Upper lobe of left lung (tissue), 6 donors: ENCODE measurements around the gene CTSH. TPM values are rescaled to one million over a fixed set of nuclear protein-coding genes. Genes with fewer than 3 reads are reported as not detected.

Experiments
- ATAC-seq, 2 donors: fragments of 200-7000 bp; cut with Tn5 transposase; one replicate each; pipeline ENCODE4 v1.9.1; 2022; ENCODE audit warnings: mild to moderate bottlenecking in 2 of 2, moderate library complexity in 2 of 2; ENCODE audit not compliant: low FRiP score in 2 of 2
- DNase-seq, 2 donors: peaks; one replicate each; pipeline ENCODE4 v3.0.0-alpha.2; 2019 to 2020
- H3K27ac ChIP-seq, 4 donors: fragments of 200-600 bp; sonication (generic); one replicate each; pipeline ENCODE4 v1.5.1; 2016 to 2019
- H3K27me3 ChIP-seq, 4 donors: fragments of 200-600 bp; sonication (generic); one replicate each; pipeline ENCODE4 v1.5.1; 2017 to 2019
- H3K36me3 ChIP-seq, 4 donors: fragments of 200-600 bp; sonication (generic); one replicate each; pipeline ENCODE4 v1.5.1; 2016 to 2019
- H3K4me1 ChIP-seq, 4 donors: fragments of 200-600 bp; sonication (generic); one replicate each; pipeline ENCODE4 v1.5.1; 2018 to 2019
- H3K4me3 ChIP-seq, 4 donors: fragments of 200-600 bp; sonication (generic); one replicate each; pipeline ENCODE4 v1.5.1; 2017 to 2019; ENCODE audit warnings: mild to moderate bottlenecking in 2 of 4, moderate library complexity in 1 of 4
- H3K9me3 ChIP-seq, 4 donors: fragments of 200-600 bp; sonication (generic); one replicate each; pipeline ENCODE4 v1.5.1; 2018 to 2019
- EP300 ChIP-seq, 4 donors: sonication (generic); formaldehyde crosslinking; IDR thresholded peaks; one replicate each; pipeline ENCODE4 v1.5.1; 2017; ENCODE audit warnings: antibody characterized with exemption in 4 of 4, control low read depth in 2 of 4
- POLR2A ChIP-seq, 4 donors: fragments of 450-650 bp; IDR thresholded peaks; one replicate each; pipeline ENCODE4 v1.5.1; 2016 to 2017; ENCODE audit warnings: antibody characterized with exemption in 4 of 4, mild to moderate bottlenecking in 2 of 4
- POLR2AphosphoS5 ChIP-seq, 2 donors: sonication (generic); formaldehyde crosslinking; IDR thresholded peaks; one replicate each; pipeline ENCODE4 v1.5.1; 2017; ENCODE audit warnings: antibody characterized with exemption in 2 of 2
- whole genome bisulfite sequencing, 2 donors: methylation state at CpG; one replicate each; pipeline ENCODE4 v1.1.5; 2017 to 2018; 5-methylcytosine and 5-hydroxymethylcytosine counted together
- total RNA-seq, 6 donors: library from RNA; depleted of rRNA in 4 of 6; stranded (reverse); fragments of >200 nt in 4 of 6; gene quantifications; one replicate each; pipeline versions ENCODE4 v1.1.0 to v1.2.1, GENCODE V29; 2016 to 2021
- TF ChIP-seq, protein P1 (sequence below), 6 experiments: fragments of 450-650 bp in 4 of 6; fragments of 200-600 bp in 2 of 6; sonication (generic) in 2 of 6; IDR thresholded peaks; one replicate each; pipeline ENCODE4 v1.5.1; 2016 to 2019; ENCODE audit warnings: antibody characterized with exemption in 6 of 6
- donor health status: DM: no; HTN: no; CAD: no; lungs with moderate emphysema.
- donor health status: DM: no; HTN: yes; CAD: no; lungs with severe emphysema.

Gene CTSH
- total RNA-seq, 6 donors from 2014 or later: 699 to 3,907 (median 1,498) TPM

GRCh38 chr15:78950902-78951840 is 6.3 kb upstream of the CTSH start:
- TF ChIP-seq, protein P1, sequence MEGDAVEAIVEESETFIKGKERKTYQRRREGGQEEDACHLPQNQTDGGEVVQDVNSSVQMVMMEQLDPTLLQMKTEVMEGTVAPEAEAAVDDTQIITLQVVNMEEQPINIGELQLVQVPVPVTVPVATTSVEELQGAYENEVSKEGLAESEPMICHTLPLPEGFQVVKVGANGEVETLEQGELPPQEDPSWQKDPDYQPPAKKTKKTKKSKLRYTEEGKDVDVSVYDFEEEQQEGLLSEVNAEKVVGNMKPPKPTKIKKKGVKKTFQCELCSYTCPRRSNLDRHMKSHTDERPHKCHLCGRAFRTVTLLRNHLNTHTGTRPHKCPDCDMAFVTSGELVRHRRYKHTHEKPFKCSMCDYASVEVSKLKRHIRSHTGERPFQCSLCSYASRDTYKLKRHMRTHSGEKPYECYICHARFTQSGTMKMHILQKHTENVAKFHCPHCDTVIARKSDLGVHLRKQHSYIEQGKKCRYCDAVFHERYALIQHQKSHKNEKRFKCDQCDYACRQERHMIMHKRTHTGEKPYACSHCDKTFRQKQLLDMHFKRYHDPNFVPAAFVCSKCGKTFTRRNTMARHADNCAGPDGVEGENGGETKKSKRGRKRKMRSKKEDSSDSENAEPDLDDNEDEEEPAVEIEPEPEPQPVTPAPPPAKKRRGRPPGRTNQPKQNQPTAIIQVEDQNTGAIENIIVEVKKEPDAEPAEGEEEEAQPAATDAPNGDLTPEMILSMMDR (IDR thresholded peaks at IDR 0.05): peak in 3 of 6 experiments; percentile 21 to 35 (median 30)
- TF ChIP-seq POLR2AphosphoS5 (IDR thresholded peaks at IDR 0.05) (no peak), POLR2A (IDR thresholded peaks at IDR 0.05) (no peak), EP300 (IDR thresholded peaks at IDR 0.05) (no peak)
- 29 to 32% methylated on average over 10 of the region's 10 CpGs for WGBS, 2 donors
- H3K9me3 ChIP-seq: no peaks in the 10 kb centered on the region
- peaks cover 18 to 24% (median 21%) of the 10 kb centered on the region in 4 donors for H3K4me1 ChIP-seq
- H3K4me3 ChIP-seq: no peak overlapping the region
- no peaks in the 10 kb centered on the region for H3K27me3 ChIP-seq
- H3K27ac ChIP-seq: peak overlapping the region; percentile 79 to 89 (median 82)
- DNase-seq (no peak), ATAC-seq (peak; percentile 48 to 69)
- no peaks in the 10 kb centered on the region for H3K36me3 ChIP-seq

DNA sequence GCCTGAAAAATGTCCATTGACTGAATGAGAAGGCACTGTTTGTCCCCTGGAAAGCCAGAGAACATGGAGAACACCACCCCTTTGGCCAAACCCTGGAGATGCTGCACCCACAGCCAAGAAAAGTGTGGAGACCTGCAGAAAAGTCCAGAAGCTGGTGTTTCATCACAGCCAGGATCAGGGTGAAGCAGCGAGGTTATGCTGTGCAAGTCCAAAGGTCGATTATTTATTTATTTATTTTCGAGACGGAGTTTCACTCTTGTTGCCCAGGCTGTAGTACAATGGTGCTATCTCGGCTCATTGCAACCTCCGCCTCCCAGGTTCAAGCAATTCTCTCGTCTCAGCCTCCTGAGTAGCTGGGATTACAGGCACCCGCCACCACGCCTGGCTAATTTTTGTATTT is 5.5 kb upstream of the CTSH start:
- H3K27ac ChIP-seq: peak overlapping the region in 3 of 4 donors; percentile 10 to 89 (median 81)
- H3K4me1 ChIP-seq: peaks cover 19 to 25% (median 22%) of the 10 kb centered on the region in 4 donors
- ATAC-seq: no peak
- DNase-seq: no peak
- no peaks in the 10 kb centered on the region for H3K27me3 ChIP-seq
- H3K36me3 ChIP-seq: no peaks in the 10 kb centered on the region
- H3K9me3 ChIP-seq: no peaks in the 10 kb centered on the region
- WGBS, 2 donors: 92 to 96% methylated on average over 9 of the region's 9 CpGs
- TF ChIP-seq, protein P1 (IDR thresholded peaks at IDR 0.05): no peak
- no peak for TF ChIP-seq EP300 (IDR thresholded peaks at IDR 0.05)
- no peak for TF ChIP-seq POLR2AphosphoS5 (IDR thresholded peaks at IDR 0.05)
- no peak for TF ChIP-seq POLR2A (IDR thresholded peaks at IDR 0.05)
- no peak overlapping the region for H3K4me3 ChIP-seq

GRCh38 chr15:78949461-78949860 is 4.6 kb upstream of the CTSH start:
- Histone ChIP-seq H3K9me3 (no peaks in the 10 kb centered on the region), H3K27me3 (no peaks in the 10 kb centered on the region), H3K36me3 (no peaks in the 10 kb centered on the region), H3K4me3 (no peak overlapping the region), H3K27ac (peak overlapping the region in 3 of 4 donors; percentile 7 to 60 (median 10)), H3K4me1 (peaks cover 22 to 32% (median 24%) of the 10 kb centered on the region in 4 donors)
- WGBS, 2 donors: 0% methylated on average over 1 of the region's 1 CpG
- DNase-seq (no peak), ATAC-seq (no peak)
- TF ChIP-seq EP300 (IDR thresholded peaks at IDR 0.05) (no peak), POLR2A (IDR thresholded peaks at IDR 0.05) (no peak), POLR2AphosphoS5 (IDR thresholded peaks at IDR 0.05) (no peak)
- TF ChIP-seq, protein P1 (IDR thresholded peaks at IDR 0.05): no peak

DNA sequence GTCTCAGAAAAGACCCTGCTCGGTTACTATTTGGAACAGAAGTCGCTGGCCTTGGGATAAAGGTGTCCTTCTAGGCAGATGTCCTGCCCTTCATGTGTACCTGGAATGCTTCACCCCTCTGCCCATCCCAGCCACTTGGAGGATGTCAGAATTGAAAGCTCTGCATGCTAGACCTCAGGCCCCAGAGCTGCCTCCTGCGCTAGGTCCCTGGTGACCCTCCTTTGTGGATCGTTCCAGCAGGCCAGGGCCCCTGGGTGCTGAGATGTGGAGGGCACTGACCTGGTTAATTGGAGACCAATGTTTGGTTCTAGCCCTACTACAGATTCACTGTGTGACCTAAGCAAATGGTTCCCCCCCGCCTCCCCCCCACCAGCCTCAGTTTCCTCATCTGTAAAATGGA is 2.7 kb upstream of the CTSH start:
- no peak for DNase-seq

More for the DNA sequence above, 2.7 kb upstream of the CTSH start:
- 81 to 95% methylated on average over 5 of the region's 5 CpGs for WGBS, 2 donors
- Histone ChIP-seq H3K4me1 (peaks cover 26 to 49% (median 32%) of the 10 kb centered on the region in 4 donors), H3K9me3 (no peaks in the 10 kb centered on the region), H3K27me3 (no peaks in the 10 kb centered on the region), H3K4me3 (no peak overlapping the region), H3K36me3 (no peaks in the 10 kb centered on the region), H3K27ac (no peak overlapping the region)
- TF ChIP-seq EP300 (IDR thresholded peaks at IDR 0.05): no peak
- TF ChIP-seq, protein P1 (IDR thresholded peaks at IDR 0.05): no peak
- no peak for TF ChIP-seq POLR2AphosphoS5 (IDR thresholded peaks at IDR 0.05)
- no peak for TF ChIP-seq POLR2A (IDR thresholded peaks at IDR 0.05)
- no peak for ATAC-seq
